GM12878 (cell line): Measurements from ENCODE around the gene DOCK7. TPM values are rescaled to one million over a fixed set of nuclear protein-coding genes. Genes with fewer than 3 reads are reported as not detected.

Experiments
- ATAC-seq: fragments of 200-7000 bp; cut with Tn5 transposase; 3 replicates; pipeline ENCODE4 v1.9.1; 2020; ENCODE audit warnings: mild to moderate bottlenecking, moderate library complexity
- BruUV-seq: library from RNA; stranded (reverse); fragments of 400-500 nt; replicated peaks from 2 replicates; lab custom pipeline; 2021; lab: Mats Ljungman, UMichigan
- CTCF ChIA-PET: fragments of 300-600 bp; sonication (Branson Sonifier 250); formaldehyde crosslinking; extraction: SDS; loops from one replicate; lab custom pipeline; 2021; ENCODE audit warnings: inconsistent platforms; lab: Yijun Ruan, JAX
- POLR2A ChIA-PET: fragments of 350-600 bp; formaldehyde crosslinking; extraction: SDS; loops from one replicate; lab custom pipeline; 2021; ENCODE audit warnings: inconsistent platforms; lab: Charles Lee
- RAD21 ChIA-PET: fragments of 300-600 bp; sonication (Branson Sonifier 250); formaldehyde crosslinking; loops from one replicate; lab custom pipeline; 2023; ENCODE audit warnings: antibody characterized with exemption; ENCODE audit not compliant: unreplicated experiment; lab: Charles Lee
- SMC1A ChIA-PET: fragments of 300-600 bp; sonication (Branson Sonifier 250); formaldehyde crosslinking; loops from one replicate; lab custom pipeline; 2023; ENCODE audit not compliant: unreplicated experiment, uncharacterized antibody; lab: Charles Lee
- DNase-seq: peaks from one replicate; pipeline ENCODE4 v3.0.0-alpha.2; 2011; ENCODE audit warnings: low read depth, low spot score
- FAIRE-seq: peaks from 3 replicates; lab custom pipeline; 2011; peaks lifted over from hg19 to GRCh38; lab: Jason Lieb, UNC
- H2AFZ ChIP-seq: 2 replicates; pipeline ENCODE4 v1.6.0; 2011; ENCODE audit warnings: low read depth, low read length, control low read depth; ENCODE audit not compliant: control insufficient read depth
- H3K27ac ChIP-seq: 2 replicates; pipeline ENCODE4 v1.5.1; 2011; ENCODE audit warnings: control low read depth; ENCODE audit not compliant: control insufficient read depth, insufficient read depth
- H3K27me3 ChIP-seq, 2 experiments: replicated peaks in 1 of 2; 2 replicates each; pipeline versions ENCODE4 v1.6.0 to v1.6.1; 2011; ENCODE audit warnings: low read length in 1 of 2; ENCODE audit not compliant: control insufficient read depth in 2 of 2, insufficient read depth in 2 of 2
- H3K36me3 ChIP-seq, 2 experiments: 2 replicates each; pipeline ENCODE4 v1.5.1; 2011; ENCODE audit warnings: low read length in 1 of 2; ENCODE audit not compliant: control insufficient read depth in 2 of 2, insufficient read depth in 2 of 2
- H3K4me1 ChIP-seq: 2 replicates; pipeline ENCODE4 v1.6.1; 2011; ENCODE audit warnings: mild to moderate bottlenecking, low read length, moderate library complexity, mixed read lengths; ENCODE audit not compliant: control insufficient read depth, insufficient read depth
- H3K4me2 ChIP-seq: 2 replicates; pipeline ENCODE4 v1.6.0; 2011; ENCODE audit warnings: control low read depth; ENCODE audit not compliant: control insufficient read depth, insufficient read depth
- H3K4me3 ChIP-seq: fragments of 200-600 bp; sonication (generic); 2 replicates; pipeline ENCODE4 v1.5.1; 2016
- H3K79me2 ChIP-seq: 2 replicates; pipeline ENCODE4 v1.6.0; 2011; ENCODE audit warnings: low read length; ENCODE audit not compliant: control insufficient read depth, insufficient read depth
- H3K9ac ChIP-seq: 2 replicates; pipeline ENCODE4 v1.8.0; 2011; ENCODE audit warnings: low read length, control low read depth, mixed read lengths; ENCODE audit not compliant: control insufficient read depth, insufficient read depth
- H3K9me3 ChIP-seq: replicated peaks from 3 replicates; pipeline ENCODE4 v1.5.1; 2011; ENCODE audit warnings: mild to moderate bottlenecking, low read length; ENCODE audit not compliant: control insufficient read depth, insufficient read depth
- H4K20me1 ChIP-seq: 2 replicates; pipeline ENCODE4 v1.6.0; 2011; ENCODE audit not compliant: control insufficient read depth, insufficient read depth
- ASH2L ChIP-seq: fragments of 300-600, 200-600 bp; sonication (generic); IDR thresholded peaks from 2 replicates; pipeline ENCODE4 v1.6.1; 2017; ENCODE audit warnings: low read depth, mild to moderate bottlenecking, borderline replicate concordance
- BHLHE40 ChIP-seq, 2 experiments: fragments of 450-650 bp in 1 of 2; IDR thresholded peaks; 2 replicates each; pipeline ENCODE4 v1.6.1; 2011 to 2017; ENCODE audit warnings: low read depth in 2 of 2, borderline replicate concordance in 1 of 2, improper control_type of control experiment in 1 of 2, low read length in 1 of 2, mild to moderate bottlenecking in 1 of 2
- CBX3 ChIP-seq: fragments of 200-600 bp; sonication (generic); IDR thresholded peaks from 2 replicates; pipeline ENCODE4 v1.6.1; 2016; ENCODE audit warnings: low read depth, borderline replicate concordance
- FOXK2 ChIP-seq: fragments of 450-650 bp; IDR thresholded peaks from 2 replicates; pipeline ENCODE4 v1.6.1; 2017; ENCODE audit warnings: mild to moderate bottlenecking, moderate library complexity
- GATAD2B ChIP-seq: fragments of 450-650 bp; conservative IDR thresholded peaks from 2 replicates; pipeline ENCODE4 v1.6.1; 2017; ENCODE audit warnings: low read depth, mild to moderate bottlenecking, moderate library complexity
- HDGF ChIP-seq: fragments of 450-650 bp; IDR thresholded peaks from 2 replicates; pipeline ENCODE4 v1.6.1; 2016; ENCODE audit warnings: antibody characterized with exemption
- KAT2A ChIP-seq: conservative IDR thresholded peaks from 2 replicates; pipeline ENCODE4 v1.6.1; 2011; ENCODE audit warnings: low read depth, low read length; ENCODE audit not compliant: control insufficient read depth
- MEF2B ChIP-seq: fragments of 450-650 bp; IDR thresholded peaks from 2 replicates; pipeline ENCODE4 v1.6.1; 2018; ENCODE audit warnings: mild to moderate bottlenecking, moderate library complexity; ENCODE audit not compliant: partially characterized antibody, poor library complexity, severe bottlenecking
- MLLT1 ChIP-seq: fragments of 450-650 bp; IDR thresholded peaks from 2 replicates; pipeline ENCODE4 v1.6.1; 2016; ENCODE audit warnings: mild to moderate bottlenecking
- NBN ChIP-seq: fragments of 450-650 bp; IDR thresholded peaks from 2 replicates; pipeline ENCODE4 v1.6.1; 2016
- NR2F1 ChIP-seq: fragments of 450-650 bp; conservative IDR thresholded peaks from 2 replicates; pipeline ENCODE4 v1.6.1; 2017; ENCODE audit warnings: mild to moderate bottlenecking
- RAD51 ChIP-seq: fragments of 450-650 bp; IDR thresholded peaks from 2 replicates; pipeline ENCODE4 v1.6.1; 2016; ENCODE audit warnings: moderate library complexity, mild to moderate bottlenecking, inconsistent platforms
- TBL1XR1 ChIP-seq: IDR thresholded peaks from 2 replicates; pipeline ENCODE4 v1.6.1; 2012; ENCODE audit warnings: low read depth, low read length, improper control_type of control experiment
- TCF3 ChIP-seq: IDR thresholded peaks from 2 replicates; pipeline ENCODE4 v1.6.1; 2012; ENCODE audit warnings: low read depth, mild to moderate bottlenecking, low read length, borderline replicate concordance; ENCODE audit not compliant: insufficient read depth
- ZNF384 ChIP-seq: IDR thresholded peaks from 2 replicates; pipeline ENCODE4 v1.6.1; 2012; ENCODE audit warnings: low read depth, mild to moderate bottlenecking, low read length, improper control_type of control experiment, borderline replicate concordance
- ZZZ3 ChIP-seq: IDR thresholded peaks from 2 replicates; pipeline ENCODE4 v1.6.1; 2011; ENCODE audit warnings: low read depth; ENCODE audit not compliant: control insufficient read depth, insufficient read length
- WGBS: methylation state at CpG from one replicate; pipeline ENCODE4 v1.1.6; 2016; ENCODE audit warnings: low lambda C conversion rate; ENCODE audit not compliant: insufficient replicate concordance, insufficient coverage; ENCODE audit errors: missing lambda C conversion rate; 5-methylcytosine and 5-hydroxymethylcytosine counted together
- in situ Hi-C: fragments of 300-500 bp; cut with MboI; formaldehyde crosslinking; loops from 9 replicates; pipeline ENCODE4 v1.14.3; 2018; ENCODE audit warnings: mixed read lengths
- intact Hi-C: fragments of 100-400 bp; cut with micrococcal nuclease; formaldehyde crosslinking; loops from one replicate; pipeline ENCODE4 v1.14.2; 2022; ENCODE audit not compliant: unreplicated experiment
- polyA plus RNA-seq, 11 experiments: library from polyadenylated mRNA; depleted of rRNA in 4 of 11; unstranded in 6 of 11; stranded (reverse) in 5 of 11; fragments of >200 nt; fragmentation: Nextera tagmentation in 4 of 11; fragmentation: Illumina TruSeq in 1 of 11; extraction: Ambion mirVana in 4 of 11; extraction: Trizol in 1 of 11; gene quantifications; 1 replicate in 1 of 11; 2 replicates in 10 of 11; pipeline versions ENCODE4 v1.2.1 to v1.2.3, GENCODE V29; 2011 to 2016; ENCODE audit warnings: inconsistent platforms in 2 of 11, missing spikeins in 2 of 11, low read depth in 1 of 11
- total RNA-seq, 4 experiments: library from RNA; depleted of rRNA in 3 of 4; stranded (reverse); fragments of >200 nt in 3 of 4; fragmentation: Illumina TruSeq in 1 of 4; extraction: Trizol in 1 of 4; gene quantifications; 2 replicates each; pipeline versions ENCODE4 v1.2.1 to v1.2.3, GENCODE V29; 2013 to 2021
- TF ChIP-seq, protein P1 (sequence below): fragments of 450-650 bp; IDR thresholded peaks from 2 replicates; pipeline ENCODE4 v1.6.1; 2014; ENCODE audit warnings: mild to moderate bottlenecking
- TF ChIP-seq, protein P2 (sequence below): fragments of 450-650 bp; IDR thresholded peaks from 2 replicates; pipeline ENCODE4 v1.6.1; 2016; ENCODE audit warnings: mild to moderate bottlenecking

Gene DOCK7
- total and polyA plus RNA-seq, 10 of the 15 experiments (the other 5 are each of a cell fraction or from before 2014, with no cell fraction given), result 4.8 to 34.6 (median 26.9) TPM

- TF ChIP-seq, protein P1, sequence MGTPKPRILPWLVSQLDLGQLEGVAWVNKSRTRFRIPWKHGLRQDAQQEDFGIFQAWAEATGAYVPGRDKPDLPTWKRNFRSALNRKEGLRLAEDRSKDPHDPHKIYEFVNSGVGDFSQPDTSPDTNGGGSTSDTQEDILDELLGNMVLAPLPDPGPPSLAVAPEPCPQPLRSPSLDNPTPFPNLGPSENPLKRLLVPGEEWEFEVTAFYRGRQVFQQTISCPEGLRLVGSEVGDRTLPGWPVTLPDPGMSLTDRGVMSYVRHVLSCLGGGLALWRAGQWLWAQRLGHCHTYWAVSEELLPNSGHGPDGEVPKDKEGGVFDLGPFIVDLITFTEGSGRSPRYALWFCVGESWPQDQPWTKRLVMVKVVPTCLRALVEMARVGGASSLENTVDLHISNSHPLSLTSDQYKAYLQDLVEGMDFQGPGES, result no peak
- TF ChIP-seq ZZZ3, result no peak
- no peak for TF ChIP-seq NBN
- no peak for TF ChIP-seq FOXK2
- TF ChIP-seq, protein P2, sequence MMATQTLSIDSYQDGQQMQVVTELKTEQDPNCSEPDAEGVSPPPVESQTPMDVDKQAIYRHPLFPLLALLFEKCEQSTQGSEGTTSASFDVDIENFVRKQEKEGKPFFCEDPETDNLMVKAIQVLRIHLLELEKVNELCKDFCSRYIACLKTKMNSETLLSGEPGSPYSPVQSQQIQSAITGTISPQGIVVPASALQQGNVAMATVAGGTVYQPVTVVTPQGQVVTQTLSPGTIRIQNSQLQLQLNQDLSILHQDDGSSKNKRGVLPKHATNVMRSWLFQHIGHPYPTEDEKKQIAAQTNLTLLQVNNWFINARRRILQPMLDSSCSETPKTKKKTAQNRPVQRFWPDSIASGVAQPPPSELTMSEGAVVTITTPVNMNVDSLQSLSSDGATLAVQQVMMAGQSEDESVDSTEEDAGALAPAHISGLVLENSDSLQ, result no peak
- TF ChIP-seq GATAD2B, result no peak
These were observed 28.2 kb upstream of the DOCK7 start (continued) for GRCh38 chr1:62716397-62716796.

GRCh38 chr1:62712336-62713243 lies 24.4 kb upstream of the DOCK7 start:
- ChIA-PET SMC1A (interaction anchor here (0.9 to 1.9 kb wide), 4 partner anchors 10 to 205 kb away, joined by 3 to 6 read pairs (median 4); no protein-coding TSS in a partner anchor), CTCF (interaction anchor here (0.5 to 1.3 kb wide), 2 partner anchors 13 to 207 kb away, joined by 4 to 5 read pairs; no protein-coding TSS in a partner anchor), POLR2A (no interaction called here), RAD21 (no interaction called here)
- Histone ChIP-seq H3K9ac (no peak overlapping the region), H3K79me2 (no peaks in the 10 kb centered on the region), H4K20me1 (no peaks in the 10 kb centered on the region), H3K9me3 (no peaks in the 10 kb centered on the region), H3K4me3 (no peak overlapping the region), H3K4me1 (no peaks in the 10 kb centered on the region), H3K4me2 (no peak overlapping the region), H3K36me3 (no peaks in the 10 kb centered on the region), H3K27ac (no peak overlapping the region), H3K27me3 (no peaks in the 10 kb centered on the region), H2AFZ (no peak overlapping the region)
- WGBS, result 73% methylated on average over 3 of the region's 3 CpGs
- FAIRE-seq, result no peak
- TF ChIP-seq NR2F1, result no peak
- no peak for TF ChIP-seq RAD51
- no peak for TF ChIP-seq KAT2A
- no peak for TF ChIP-seq HDGF
- no peak for TF ChIP-seq MEF2B
- no peak for TF ChIP-seq ZNF384
- no peak for TF ChIP-seq TBL1XR1
- no peak for TF ChIP-seq MLLT1
- no peak for TF ChIP-seq ASH2L
- no peak for TF ChIP-seq TCF3
- no peak for TF ChIP-seq BHLHE40 (IDR thresholded peaks at IDR 0.05; ENCODE audit: borderline replicate concordance in 1 of 2, low read depth in 2 of 2, low read length in 1 of 2)
- no peak for TF ChIP-seq CBX3
- no peak for TF ChIP-seq ZZZ3
- ATAC-seq, result no peak
- no peak for DNase-seq
- in situ Hi-C loops, result no loop called here
- BruUV-seq, result no TSS peak
- intact Hi-C loops, result no loop called here
